ENCODE measurements around the gene LSP1.
A peak's percentile ranks its signal among the peaks of the same experiment; 100 is the strongest.

Gene LSP1

GRCh38 chr11:1867381-1867780, 14.5 kb downstream of the LSP1 start:
- Histone ChIP-seq H3K18ac (ENCODE audit: low read length) (no peak overlapping the region), H3K4me3 (ENCODE audit: low read depth, low read length) (no peak overlapping the region), H2AK5ac (ENCODE audit: low read length) (no peak overlapping the region), H2BK12ac (ENCODE audit: low read length) (no peak overlapping the region), H3K79me2 (ENCODE audit: control insufficient read depth, insufficient read depth, low read length, poor library complexity) (no peaks in the 10 kb centered on the region), H4K12ac (ENCODE audit: low read depth, low read length) (no peak overlapping the region), H3K4ac (ENCODE audit: low read depth, low read length) (no peak overlapping the region), H3K4me2 (ENCODE audit: low read length) (no peak overlapping the region), H2BK120ac (ENCODE audit: insufficient read depth, low read length, poor library complexity) (no peak overlapping the region), H3K27ac (ENCODE audit: low read depth, low read length) (no peak overlapping the region), H3K14ac (ENCODE audit: low read length) (no peak overlapping the region), H2BK5ac (ENCODE audit: low read depth, low read length, poor library complexity) (no peak overlapping the region), H3K9ac (ENCODE audit: low read length) (no peak overlapping the region), H4K91ac (ENCODE audit: low read depth, low read length) (no peak overlapping the region), H3K27me3 (ENCODE audit: insufficient read depth, low read length) (no peaks in the 10 kb centered on the region), H3K23ac (ENCODE audit: low read length) (no peak overlapping the region), H3K36me3 (ENCODE audit: control insufficient read depth in 1 of 2, insufficient read depth in 2 of 2, low read length in 2 of 2) (no peaks in the 10 kb centered on the region), H2AFZ (ENCODE audit: insufficient read depth, low read length, poor library complexity) (no peak overlapping the region), H4K8ac (ENCODE audit: low read depth, low read length) (no peak overlapping the region), H3K79me1 (ENCODE audit: low read length) (peaks cover 3% of the 10 kb centered on the region), H3K9me3 (ENCODE audit: insufficient read depth, low read depth, low read length) (peaks cover 2% of the 10 kb centered on the region), H3K4me1 (ENCODE audit: control insufficient read depth in 1 of 2, insufficient read depth in 2 of 2, low read length in 2 of 2) (peaks cover 13 to 14% of the 10 kb centered on the region in 2 experiments)
- WGBS (ENCODE audit: extremely low coverage, insufficient coverage, insufficient read length), result no CpG with 5 or more reads among the region's 8 CpGs
- no peak for DNase-seq

DNA sequence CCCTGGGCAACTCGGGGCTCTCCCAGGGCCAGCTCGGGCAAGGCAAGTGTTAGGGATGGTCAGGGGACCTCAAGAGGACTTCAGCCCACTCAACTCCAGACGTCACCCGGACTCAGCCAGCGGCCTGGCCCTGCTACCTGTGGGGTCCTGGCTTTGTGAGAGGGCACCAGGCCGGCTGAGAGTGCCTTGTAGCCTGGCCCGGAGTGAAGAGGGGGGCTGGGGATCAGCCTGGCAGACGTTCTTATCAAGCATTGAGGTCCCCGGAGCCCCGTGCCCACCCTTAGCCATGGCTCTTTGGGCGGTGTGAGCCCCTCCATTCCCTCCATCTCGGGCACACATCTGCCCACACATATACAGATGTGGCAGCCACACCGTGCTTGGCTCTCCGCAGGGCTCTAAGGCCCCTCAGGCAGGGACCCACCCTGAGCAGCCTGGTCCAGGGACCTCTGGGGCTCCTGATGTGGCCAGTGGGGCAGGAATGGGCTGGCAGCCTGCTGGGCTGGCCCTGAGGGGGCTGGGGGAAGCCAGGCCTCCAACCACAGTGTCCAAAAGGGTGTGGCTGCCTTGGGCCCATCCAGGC, 15.3 kb downstream of the LSP1 start:
- no peak overlapping the region for H4K91ac ChIP-seq (ENCODE audit: low read depth, low read length)
- H4K8ac ChIP-seq (ENCODE audit: low read depth, low read length), result no peak overlapping the region
- H2BK120ac ChIP-seq (ENCODE audit: insufficient read depth, low read length, poor library complexity), result no peak overlapping the region
- H3K36me3 ChIP-seq (ENCODE audit: control insufficient read depth in 1 of 2, insufficient read depth in 2 of 2, low read length in 2 of 2), result no peaks in the 10 kb centered on the region
- no peak overlapping the region for H3K14ac ChIP-seq (ENCODE audit: low read length)
- no peak overlapping the region for H2AK5ac ChIP-seq (ENCODE audit: low read length)
- no peak overlapping the region for H3K27ac ChIP-seq (ENCODE audit: low read depth, low read length)
- H3K4me2 ChIP-seq (ENCODE audit: low read length), result no peak overlapping the region
- H2BK12ac ChIP-seq (ENCODE audit: low read length), result no peak overlapping the region
- H2AFZ ChIP-seq (ENCODE audit: insufficient read depth, low read length, poor library complexity), result no peak overlapping the region
- H3K79me2 ChIP-seq (ENCODE audit: control insufficient read depth, insufficient read depth, low read length, poor library complexity), result no peaks in the 10 kb centered on the region
- H3K4me1 ChIP-seq (ENCODE audit: control insufficient read depth in 1 of 2, insufficient read depth in 2 of 2, low read length in 2 of 2), result peaks cover 6 to 7% of the 10 kb centered on the region in 2 experiments
- no peak overlapping the region for H3K4ac ChIP-seq (ENCODE audit: low read depth, low read length)
- H2BK5ac ChIP-seq (ENCODE audit: low read depth, low read length, poor library complexity), result no peak overlapping the region
- no peaks in the 10 kb centered on the region for H3K27me3 ChIP-seq (ENCODE audit: insufficient read depth, low read length)
- H3K18ac ChIP-seq (ENCODE audit: low read length), result no peak overlapping the region
- peaks cover 2% of the 10 kb centered on the region for H3K79me1 ChIP-seq (ENCODE audit: low read length)
- H3K9me3 ChIP-seq (ENCODE audit: insufficient read depth, low read depth, low read length), result peaks cover 2% of the 10 kb centered on the region
- DNase-seq, result no peak
- H3K4me3 ChIP-seq (ENCODE audit: low read depth, low read length), result no peak overlapping the region
- H3K23ac ChIP-seq (ENCODE audit: low read length), result no peak overlapping the region
- no peak overlapping the region for H4K12ac ChIP-seq (ENCODE audit: low read depth, low read length)
- whole genome bisulfite sequencing (ENCODE audit: extremely low coverage, insufficient coverage, insufficient read length), result no CpG with 5 or more reads among the region's 14 CpGs
- no peak overlapping the region for H3K9ac ChIP-seq (ENCODE audit: low read length)

DNA sequence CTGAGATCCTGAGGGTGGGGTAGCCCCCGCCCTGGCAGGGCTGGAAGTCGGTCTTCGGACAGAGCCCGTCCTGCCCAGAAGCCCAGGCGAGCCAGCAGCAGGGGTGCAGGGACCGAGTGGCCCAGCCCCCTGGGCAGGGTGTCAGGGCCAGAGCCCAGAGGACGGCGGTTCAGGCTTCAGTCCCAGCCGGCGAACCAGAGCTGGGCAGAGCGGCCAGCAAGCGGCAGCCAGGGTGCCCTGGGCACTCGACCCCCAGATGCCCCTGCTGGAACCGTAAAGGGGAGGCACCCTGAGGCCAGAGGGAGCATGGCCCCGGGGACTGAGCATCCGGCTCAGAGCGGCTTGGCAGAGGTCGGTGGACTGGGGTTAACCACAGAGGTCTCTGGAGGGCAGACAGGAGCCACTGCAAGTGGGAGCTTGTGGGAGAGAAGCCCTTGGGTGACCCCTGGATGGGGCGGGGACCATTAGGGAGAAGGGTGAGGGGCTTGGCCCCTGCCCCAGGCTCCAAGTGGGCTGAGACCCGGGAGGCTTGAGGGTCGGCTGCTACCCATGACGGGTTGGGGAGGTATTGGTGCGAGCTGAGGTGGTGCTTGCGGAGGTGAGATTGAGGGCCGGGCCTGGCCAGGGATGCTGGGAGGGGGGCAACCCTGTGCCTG, 15.9 kb downstream of the LSP1 start:
- H3K4ac ChIP-seq (ENCODE audit: low read depth, low read length), result no peak overlapping the region
- WGBS (ENCODE audit: extremely low coverage, insufficient coverage, insufficient read length), result no CpG with 5 or more reads among the region's 25 CpGs
- no peaks in the 10 kb centered on the region for H3K79me2 ChIP-seq (ENCODE audit: control insufficient read depth, insufficient read depth, low read length, poor library complexity)
- H4K12ac ChIP-seq (ENCODE audit: low read depth, low read length), result no peak overlapping the region
- no peak overlapping the region for H3K23ac ChIP-seq (ENCODE audit: low read length)
- H4K91ac ChIP-seq (ENCODE audit: low read depth, low read length), result no peak overlapping the region
- no peaks in the 10 kb centered on the region for H3K79me1 ChIP-seq (ENCODE audit: low read length)
- H2BK12ac ChIP-seq (ENCODE audit: low read length), result no peak overlapping the region
- H3K14ac ChIP-seq (ENCODE audit: low read length), result no peak overlapping the region
- DNase-seq, result no peak
- H3K27me3 ChIP-seq (ENCODE audit: insufficient read depth, low read length), result no peaks in the 10 kb centered on the region
- no peak overlapping the region for H3K9ac ChIP-seq (ENCODE audit: low read length)
- H3K9me3 ChIP-seq (ENCODE audit: insufficient read depth, low read depth, low read length), result peaks cover 2% of the 10 kb centered on the region
- H3K4me2 ChIP-seq (ENCODE audit: low read length), result no peak overlapping the region
- H2BK120ac ChIP-seq (ENCODE audit: insufficient read depth, low read length, poor library complexity), result no peak overlapping the region
- no peak overlapping the region for H4K8ac ChIP-seq (ENCODE audit: low read depth, low read length)
- no peak overlapping the region for H3K4me3 ChIP-seq (ENCODE audit: low read depth, low read length)
- no peaks in the 10 kb centered on the region for H3K36me3 ChIP-seq (ENCODE audit: control insufficient read depth in 1 of 2, insufficient read depth in 2 of 2, low read length in 2 of 2)
- no peak overlapping the region for H2AK5ac ChIP-seq (ENCODE audit: low read length)
- peaks cover under 1% of the 10 kb centered on the region in 2 experiments for H3K4me1 ChIP-seq (ENCODE audit: control insufficient read depth in 1 of 2, insufficient read depth in 2 of 2, low read length in 2 of 2)
- no peak overlapping the region for H2BK5ac ChIP-seq (ENCODE audit: low read depth, low read length, poor library complexity)
- H3K18ac ChIP-seq (ENCODE audit: low read length), result no peak overlapping the region
- H2AFZ ChIP-seq (ENCODE audit: insufficient read depth, low read length, poor library complexity), result no peak overlapping the region
- no peak overlapping the region for H3K27ac ChIP-seq (ENCODE audit: low read depth, low read length)

DNA sequence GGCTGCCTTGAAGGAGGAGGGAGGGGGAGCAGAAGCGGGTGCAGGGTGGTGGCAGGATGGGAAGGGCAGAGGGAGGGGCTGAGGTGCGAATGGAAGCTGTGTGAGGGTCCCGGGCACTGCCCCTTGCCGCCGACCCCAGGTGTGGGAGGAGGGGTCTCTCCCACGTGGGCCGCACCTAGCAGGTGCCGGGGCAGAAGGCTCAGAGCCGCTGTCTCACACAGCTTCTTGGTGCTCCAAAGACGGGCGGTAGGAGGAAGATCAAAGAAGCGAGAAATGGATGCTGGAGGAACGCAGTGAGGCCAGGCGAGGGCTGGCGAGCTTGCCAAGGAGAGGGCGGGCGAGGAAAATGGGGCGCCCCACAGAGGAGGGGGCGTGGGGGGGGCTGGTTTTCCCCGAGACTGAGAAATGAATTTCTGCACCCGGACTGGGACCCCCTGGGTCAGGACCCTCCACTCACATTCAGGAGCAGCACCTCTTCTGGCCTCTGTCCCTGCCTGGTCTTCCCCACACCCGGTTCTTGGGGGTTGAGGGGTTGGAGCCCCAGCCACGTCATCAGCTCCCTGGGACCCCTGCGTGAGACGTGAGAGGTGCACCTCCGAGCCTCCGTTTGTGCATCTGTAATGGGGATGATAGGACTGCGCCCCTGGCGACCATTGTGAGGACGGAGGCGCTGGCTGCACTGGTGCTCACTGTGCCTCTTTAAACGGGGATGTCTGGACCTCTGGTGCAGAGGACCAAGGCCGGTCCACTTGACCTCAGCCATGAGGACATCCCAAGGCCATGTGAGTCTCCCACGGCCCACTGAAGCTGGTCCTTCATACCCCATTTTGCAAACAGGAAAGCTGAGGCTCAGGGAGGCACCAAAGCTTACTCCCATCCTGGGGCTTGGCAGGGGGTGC, 16.8 kb downstream of the LSP1 start:
- H3K14ac ChIP-seq (ENCODE audit: low read length), result no peak overlapping the region
- H3K27me3 ChIP-seq (ENCODE audit: insufficient read depth, low read length), result no peaks in the 10 kb centered on the region
- no peak overlapping the region for H3K4me2 ChIP-seq (ENCODE audit: low read length)
- no peak overlapping the region for H3K4me3 ChIP-seq (ENCODE audit: low read depth, low read length)
- H3K9ac ChIP-seq (ENCODE audit: low read length), result no peak overlapping the region
- no peak overlapping the region for H2BK12ac ChIP-seq (ENCODE audit: low read length)
- H3K4ac ChIP-seq (ENCODE audit: low read depth, low read length), result no peak overlapping the region
- H2BK5ac ChIP-seq (ENCODE audit: low read depth, low read length, poor library complexity), result no peak overlapping the region
- H3K79me2 ChIP-seq (ENCODE audit: control insufficient read depth, insufficient read depth, low read length, poor library complexity), result no peaks in the 10 kb centered on the region
- H4K8ac ChIP-seq (ENCODE audit: low read depth, low read length), result no peak overlapping the region
- H3K9me3 ChIP-seq (ENCODE audit: insufficient read depth, low read depth, low read length), result peaks cover 2% of the 10 kb centered on the region
- no peak overlapping the region for H3K23ac ChIP-seq (ENCODE audit: low read length)
- H3K79me1 ChIP-seq (ENCODE audit: low read length), result no peaks in the 10 kb centered on the region
- no peak overlapping the region for H2BK120ac ChIP-seq (ENCODE audit: insufficient read depth, low read length, poor library complexity)
- no peak overlapping the region for H4K91ac ChIP-seq (ENCODE audit: low read depth, low read length)
- no peaks in the 10 kb centered on the region for H3K4me1 ChIP-seq (ENCODE audit: control insufficient read depth in 1 of 2, insufficient read depth in 2 of 2, low read length in 2 of 2)
- H3K18ac ChIP-seq (ENCODE audit: low read length), result no peak overlapping the region
- peak in 1 of 2 donors; percentile 29 for DNase-seq
- no peak overlapping the region for H2AFZ ChIP-seq (ENCODE audit: insufficient read depth, low read length, poor library complexity)
- no peaks in the 10 kb centered on the region for H3K36me3 ChIP-seq (ENCODE audit: control insufficient read depth in 1 of 2, insufficient read depth in 2 of 2, low read length in 2 of 2)
- H2AK5ac ChIP-seq (ENCODE audit: low read length), result no peak overlapping the region
- no peak overlapping the region for H4K12ac ChIP-seq (ENCODE audit: low read depth, low read length)
- WGBS (ENCODE audit: extremely low coverage, insufficient coverage, insufficient read length), result no CpG with 5 or more reads among the region's 34 CpGs
- no peak overlapping the region for H3K27ac ChIP-seq (ENCODE audit: low read depth, low read length)
